NCI-H2107 (cell line): ENCODE results near the gene ABCA13.

Experiments used
- DNase-seq: peaks from one replicate; lab custom pipeline; 2025; lab: John Stamatoyannopoulos, UW

ABCA13 gene

DNA sequence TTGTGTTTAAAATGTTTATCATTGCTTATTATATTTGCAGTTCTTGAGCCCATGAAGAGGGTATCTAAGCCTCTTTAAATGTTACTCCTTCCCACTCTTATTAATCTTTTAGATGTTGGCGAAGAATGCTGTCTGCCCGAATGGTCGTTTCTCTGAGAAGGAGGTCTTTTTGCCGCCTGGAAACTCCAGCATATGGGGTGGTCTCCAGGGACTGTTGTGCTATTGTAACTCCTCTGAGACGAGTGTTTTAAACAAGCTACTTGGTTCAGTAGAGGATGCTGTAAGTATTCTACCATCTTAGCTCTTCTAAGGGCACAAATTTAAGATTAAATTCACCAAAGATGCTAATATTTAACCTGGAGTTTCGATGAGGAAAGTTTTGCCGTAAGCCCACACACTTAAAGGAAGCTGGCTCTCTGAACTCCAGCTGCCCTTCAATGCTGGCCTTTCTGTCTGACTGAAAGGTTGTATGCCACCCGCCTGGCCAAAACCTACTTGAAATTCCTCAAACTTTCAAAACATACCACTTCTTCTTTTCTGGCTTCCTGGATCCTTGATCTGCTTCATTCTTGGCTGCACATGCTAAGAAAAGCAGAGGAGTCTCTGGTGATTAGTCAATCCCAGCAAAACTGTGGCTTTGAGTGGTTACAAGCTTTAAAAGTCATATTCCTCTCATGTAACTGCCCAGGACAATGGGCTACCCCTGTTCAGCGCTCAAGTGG is 74.7 kb downstream of the ABCA13 start:
- DNase-seq, result no peak

DNA sequence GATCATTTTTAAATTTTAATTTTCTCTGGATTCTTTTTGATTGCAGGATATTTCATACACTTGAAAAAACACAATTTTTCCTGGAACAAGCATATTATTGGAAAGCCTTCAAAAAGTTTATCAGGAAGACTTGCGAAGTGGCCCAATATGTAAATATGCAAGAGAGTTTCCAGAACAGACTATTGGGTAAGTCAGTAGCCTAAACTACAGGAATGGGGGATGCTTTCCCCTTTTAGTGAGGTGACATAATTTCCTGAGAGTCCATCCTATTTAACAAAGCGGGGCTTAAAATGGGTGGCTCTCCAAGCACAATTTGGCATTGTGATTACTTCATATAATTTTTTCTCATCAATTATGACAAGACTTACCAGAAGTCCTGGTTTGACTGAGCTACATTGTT is 77.9 kb downstream of the ABCA13 start:
- DNase-seq, result no peak

DNA sequence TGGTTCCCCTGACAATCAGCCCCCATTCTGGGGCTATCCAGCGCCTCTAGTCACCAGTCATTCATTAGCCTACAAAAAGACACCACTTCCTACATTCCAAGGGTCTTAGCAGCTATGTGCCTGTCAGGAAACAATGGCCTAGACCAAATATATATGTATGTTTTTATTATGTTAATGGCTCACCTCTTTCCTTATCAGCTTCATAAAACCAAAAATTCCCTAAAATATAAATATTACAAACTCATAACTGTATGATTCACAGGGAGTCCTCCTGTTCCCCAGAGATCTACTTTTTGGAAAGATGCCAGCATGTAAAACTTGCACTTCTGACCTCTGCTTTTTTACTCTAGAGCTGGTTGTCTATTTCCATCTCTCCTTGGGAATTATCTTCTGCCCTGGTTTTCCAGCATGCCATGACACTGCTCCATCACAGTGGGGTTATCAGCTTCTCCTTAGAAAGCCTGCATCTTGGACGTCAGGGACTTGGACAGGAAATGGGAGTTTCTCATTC is 79.2 kb downstream of the ABCA13 start:
- no peak for DNase-seq

DNA sequence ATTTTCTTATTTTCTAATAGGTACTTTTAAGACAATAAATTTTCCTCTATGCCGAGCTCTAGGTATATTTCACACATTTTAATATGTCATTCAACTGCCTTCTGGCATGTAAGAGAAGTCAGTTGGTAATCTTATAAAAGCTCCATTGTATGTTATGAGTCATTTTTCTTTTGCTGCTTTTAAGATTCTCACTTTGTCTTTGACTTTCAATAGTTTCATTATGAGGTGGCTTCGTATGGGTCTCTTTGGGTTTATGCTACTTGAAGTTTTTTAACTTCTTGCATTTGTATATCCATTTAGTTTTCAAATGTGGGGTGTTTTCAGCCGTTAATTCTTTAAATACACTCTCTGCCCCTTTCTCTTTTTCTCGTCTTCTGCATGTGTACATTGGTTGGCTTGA is 80.5 kb downstream of the ABCA13 start:
- no peak for DNase-seq

DNA sequence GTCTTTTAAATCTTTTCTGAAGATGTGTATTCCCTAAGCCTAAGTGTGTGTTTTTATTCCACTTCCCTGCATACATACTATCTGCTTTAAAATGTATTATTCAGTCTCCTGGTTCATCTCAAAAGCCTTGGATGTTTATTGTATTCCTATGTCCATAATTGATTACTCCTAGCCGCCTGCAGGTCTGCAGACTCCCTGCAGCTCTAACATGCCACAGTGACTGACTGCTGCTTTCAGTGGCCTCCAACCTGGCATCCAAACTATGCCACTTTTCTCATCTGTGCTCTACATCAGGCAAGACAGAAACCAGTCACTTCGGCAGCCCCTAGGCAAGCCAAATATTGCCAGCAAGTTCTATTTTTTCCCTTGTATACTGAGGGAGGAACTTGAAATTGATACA is 81.7 kb downstream of the ABCA13 start:
- DNase-seq, result no peak

DNA sequence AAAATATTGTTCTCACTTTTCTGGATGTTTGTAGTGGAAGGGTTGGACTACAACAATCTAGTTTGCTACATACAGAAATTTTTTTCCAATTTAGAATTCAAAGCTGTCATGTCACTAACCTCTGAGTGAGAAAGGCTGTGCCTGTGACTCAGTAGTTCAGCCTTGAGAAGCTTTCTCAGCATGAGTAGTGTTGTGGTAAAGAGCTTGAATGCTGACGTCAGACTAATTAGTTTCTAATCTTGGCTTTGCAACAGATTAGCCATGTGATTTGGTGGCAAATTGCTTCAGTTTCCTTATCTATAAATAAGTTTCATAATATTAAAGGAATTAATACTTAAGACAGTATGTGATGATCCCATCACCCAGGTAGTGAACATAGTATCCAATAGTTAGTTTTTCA is 83.8 kb downstream of the ABCA13 start:
- no peak for DNase-seq

DNA sequence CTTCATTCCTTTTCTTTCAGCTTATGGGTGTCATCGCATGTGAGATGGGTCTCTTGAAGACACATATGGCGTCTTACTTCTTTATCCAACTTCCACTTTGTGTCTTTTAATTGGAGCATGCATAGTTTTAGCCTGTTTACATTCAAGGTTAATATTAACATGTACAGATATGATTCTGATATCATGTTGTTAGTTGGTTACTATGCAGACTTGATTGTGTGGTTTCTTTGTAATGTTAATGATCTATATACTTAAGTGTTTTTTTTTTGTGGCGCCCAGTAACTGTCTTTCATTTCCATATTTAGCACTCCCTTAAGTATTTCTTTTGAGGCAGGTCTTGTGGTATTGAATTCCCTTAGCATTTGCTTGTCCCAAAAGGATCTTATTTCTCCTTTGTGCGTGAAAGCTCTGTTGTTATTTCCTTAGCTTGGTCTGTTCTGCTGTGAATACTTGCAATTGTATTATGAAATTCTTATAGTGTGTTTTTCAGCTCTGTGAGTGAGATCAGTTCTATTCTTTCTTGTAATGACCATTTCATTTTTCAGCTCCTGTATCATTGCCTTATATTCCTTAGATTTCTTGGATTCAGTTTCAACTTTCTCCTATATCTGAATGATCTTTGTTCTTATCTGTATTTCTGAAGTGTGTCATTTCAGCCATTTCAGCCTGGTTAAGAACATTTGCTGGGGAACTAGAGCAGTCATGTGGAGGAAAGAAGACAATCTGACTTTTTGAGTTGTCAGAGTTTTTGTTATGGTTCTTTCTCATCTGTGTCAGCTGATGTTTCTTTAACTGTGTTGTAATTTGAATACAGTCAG is 88.4 kb downstream of the ABCA13 start:
- no peak for DNase-seq

DNA sequence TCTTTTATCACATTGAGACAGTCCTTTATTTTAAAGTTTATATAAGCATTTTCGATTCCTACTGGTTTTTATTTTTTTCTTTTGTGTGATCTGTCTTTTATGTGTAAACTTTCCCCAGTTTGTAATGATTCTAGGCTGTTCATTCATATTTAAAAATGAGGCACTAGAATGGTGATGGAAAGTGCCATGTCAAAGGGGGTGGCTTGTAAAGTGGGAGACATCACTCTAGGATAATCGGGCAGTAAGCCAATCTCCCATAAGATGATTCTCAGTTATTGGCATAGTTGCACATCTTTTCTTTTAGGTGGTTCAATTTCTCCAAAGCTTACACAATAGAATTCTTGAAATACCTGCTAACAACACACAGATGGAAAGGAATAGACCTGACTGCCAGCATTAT is 90.4 kb downstream of the ABCA13 start:
- DNase-seq, result no peak

DNA sequence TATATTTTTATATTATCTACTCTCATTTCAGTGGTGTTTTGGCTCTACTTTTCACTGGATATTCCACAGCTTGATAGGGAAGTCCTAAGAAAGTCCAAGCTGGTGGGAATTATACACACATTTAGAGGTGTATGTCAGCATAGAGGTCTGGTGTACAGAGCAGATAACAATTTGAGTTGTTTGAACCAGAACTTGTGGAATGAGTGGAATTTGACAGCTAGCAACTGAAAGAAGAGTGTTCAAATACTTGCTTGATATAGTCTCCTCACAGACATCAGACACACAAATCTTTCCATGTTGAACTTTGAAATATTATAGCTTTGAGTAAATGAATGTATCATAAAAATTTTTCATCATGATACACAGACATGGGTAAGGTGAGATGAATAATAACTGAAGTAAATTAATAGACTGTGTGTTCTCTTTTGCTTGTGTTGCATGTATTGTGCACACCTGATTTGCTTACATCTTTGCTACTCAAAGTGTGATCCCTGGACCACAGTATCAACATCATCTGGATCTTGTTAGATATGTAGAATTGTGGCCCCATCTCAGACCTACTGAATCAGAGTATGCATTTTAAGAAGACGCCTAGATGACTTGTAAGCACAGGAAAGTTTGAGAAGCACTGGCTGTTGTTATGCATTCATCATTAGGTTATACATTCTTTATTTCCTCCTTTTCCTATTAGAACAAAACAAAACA is 91.5 kb downstream of the ABCA13 start:
- DNase-seq, result no peak

DNA sequence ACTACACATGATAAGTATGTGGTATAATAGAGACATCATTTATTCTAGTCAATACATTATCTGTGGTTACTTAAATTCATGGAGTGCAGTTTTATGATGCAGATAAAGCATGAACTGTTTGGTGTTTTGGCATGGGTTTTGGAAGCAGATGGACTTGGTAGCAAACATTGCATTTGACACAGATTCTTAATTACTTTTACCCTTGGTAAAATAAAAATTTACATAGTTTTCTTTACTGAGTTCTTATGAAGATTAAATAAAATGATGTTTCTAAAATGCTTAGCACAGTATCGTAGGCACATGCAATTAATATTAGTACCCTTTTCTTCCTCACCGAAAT is 92.0 kb downstream of the ABCA13 start:
- no peak for DNase-seq

DNA sequence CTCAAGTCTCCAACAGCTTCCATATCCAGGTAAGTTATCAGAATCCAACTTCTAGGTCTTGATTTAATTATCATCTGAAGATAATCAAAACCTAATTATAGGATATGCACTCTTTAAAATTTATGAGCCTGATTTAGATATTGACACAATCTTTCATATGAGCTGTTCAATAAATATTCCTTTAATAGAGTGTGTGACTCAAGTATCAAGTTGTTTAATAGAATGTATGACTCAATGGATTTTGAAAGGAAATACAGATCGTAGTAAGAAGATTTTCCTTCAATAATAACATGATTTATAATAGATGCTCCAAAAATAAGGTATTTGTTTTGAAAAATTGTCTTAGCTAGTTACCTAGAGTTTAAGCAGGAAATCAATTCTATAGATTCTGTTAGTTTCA is 97.8 kb downstream of the ABCA13 start:
- no peak for DNase-seq

DNA sequence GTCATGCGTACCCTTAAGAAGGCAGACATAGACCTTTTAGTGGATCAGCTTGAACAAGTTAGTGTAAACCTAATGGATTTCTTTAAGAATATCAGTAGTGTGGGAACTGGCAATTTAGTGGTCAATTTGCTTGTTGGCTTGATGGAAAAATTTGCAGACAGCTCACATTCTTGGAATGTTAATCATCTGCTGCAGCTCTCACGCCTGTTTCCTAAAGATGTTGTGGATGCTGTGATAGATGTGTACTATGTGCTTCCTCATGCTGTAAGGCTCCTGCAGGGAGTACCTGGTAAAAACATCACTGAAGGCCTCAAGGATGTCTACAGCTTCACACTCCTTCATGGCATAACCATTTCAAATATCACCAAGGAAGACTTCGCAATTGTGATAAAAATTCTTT is 103.4 kb downstream of the ABCA13 start:
- no peak for DNase-seq

DNA sequence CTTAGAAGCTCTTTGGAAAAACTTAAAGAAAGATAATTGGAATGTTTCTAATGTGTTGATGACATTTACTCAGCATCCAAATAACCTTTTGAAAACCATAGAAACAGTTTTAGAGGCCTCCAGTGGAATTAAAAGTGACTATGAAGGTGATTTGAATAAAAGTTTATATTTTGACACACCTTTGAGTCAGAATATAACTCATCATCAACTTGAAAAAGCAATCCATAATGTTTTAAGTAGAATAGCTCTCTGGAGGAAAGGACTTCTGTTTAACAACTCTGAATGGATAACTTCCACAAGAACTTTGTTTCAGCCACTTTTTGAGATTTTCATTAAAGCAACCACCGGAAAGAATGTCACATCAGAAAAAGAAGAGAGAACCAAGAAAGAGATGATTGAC is 108.2 kb downstream of the ABCA13 start:
- DNase-seq, result no peak

DNA sequence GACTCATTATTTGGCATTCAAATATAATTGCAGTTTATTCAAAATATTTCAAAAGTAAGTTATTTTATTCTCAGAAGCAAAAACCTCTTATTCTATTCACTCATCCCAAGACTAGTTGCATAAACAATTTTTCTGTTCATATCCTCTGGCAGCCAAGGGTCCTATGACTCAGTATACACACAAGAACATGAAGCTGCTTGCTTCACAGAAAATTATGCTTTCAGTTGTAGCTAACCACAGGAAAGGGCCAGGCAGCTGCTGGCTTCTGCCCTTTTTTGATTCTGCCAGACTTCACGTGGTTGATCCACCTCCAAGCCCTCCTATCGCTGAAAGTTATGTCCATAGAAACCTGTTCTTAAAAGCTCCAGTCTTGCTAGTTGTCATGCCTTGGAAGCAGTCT is 108.8 kb downstream of the ABCA13 start:
- no peak for DNase-seq

DNA sequence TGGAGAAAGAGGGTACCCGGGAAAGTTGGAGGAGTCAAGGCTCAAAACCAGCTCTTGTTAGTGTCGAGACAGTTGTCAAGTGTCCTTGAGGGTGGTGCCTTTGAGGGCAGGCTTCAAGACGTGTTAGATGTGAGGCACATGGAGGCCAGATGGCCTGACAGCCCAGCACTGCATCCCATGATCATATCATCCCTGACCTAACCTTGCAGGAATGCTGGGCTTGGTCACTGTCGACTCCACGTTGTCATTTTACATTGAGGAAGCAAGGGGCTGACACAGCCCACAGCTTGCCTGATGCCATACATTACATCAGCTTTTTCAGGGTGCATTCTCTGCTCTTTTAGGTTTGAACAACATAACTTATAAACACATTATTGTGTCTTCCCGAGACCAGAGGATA is 114.1 kb downstream of the ABCA13 start:
- DNase-seq, result no peak

DNA sequence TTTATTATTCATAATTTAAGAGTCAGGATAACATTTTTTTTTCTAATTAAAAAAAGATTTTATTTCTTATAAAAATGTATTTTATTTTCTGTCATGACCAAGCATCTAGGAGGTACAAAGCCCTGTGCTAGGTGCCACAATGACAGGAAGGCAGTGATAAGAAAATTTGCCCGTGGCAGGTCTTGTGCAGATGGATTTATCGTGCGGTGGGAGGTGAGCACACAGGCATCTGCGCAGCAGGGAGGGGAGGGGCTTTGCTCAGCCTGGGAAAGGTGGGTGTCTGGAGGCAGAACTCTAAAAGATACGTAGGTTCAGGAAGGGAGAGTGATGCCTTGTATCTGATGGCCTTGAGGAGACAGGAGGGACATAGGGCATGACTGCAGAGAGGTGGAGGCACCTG is 115.6 kb downstream of the ABCA13 start:
- no peak for DNase-seq

DNA sequence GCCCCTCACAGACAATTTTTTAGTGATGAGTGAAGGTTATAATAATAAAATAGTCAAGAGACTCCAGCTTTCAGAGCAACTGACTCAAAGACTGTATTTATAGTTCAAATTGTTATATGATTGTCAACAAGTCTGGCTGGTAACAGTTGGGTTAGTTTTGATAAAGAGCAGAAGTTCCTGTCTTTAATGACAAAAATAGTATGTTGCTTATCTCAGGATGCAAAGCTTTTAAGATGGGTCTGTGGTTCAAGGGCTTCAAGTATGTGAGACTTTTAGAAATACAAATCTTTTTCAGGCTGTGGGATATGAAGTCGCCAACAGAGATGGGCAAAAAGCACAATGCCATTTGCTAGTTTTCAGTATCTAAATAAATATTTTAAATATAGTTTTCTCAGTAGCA is 118.4 kb downstream of the ABCA13 start:
- no peak for DNase-seq

DNA sequence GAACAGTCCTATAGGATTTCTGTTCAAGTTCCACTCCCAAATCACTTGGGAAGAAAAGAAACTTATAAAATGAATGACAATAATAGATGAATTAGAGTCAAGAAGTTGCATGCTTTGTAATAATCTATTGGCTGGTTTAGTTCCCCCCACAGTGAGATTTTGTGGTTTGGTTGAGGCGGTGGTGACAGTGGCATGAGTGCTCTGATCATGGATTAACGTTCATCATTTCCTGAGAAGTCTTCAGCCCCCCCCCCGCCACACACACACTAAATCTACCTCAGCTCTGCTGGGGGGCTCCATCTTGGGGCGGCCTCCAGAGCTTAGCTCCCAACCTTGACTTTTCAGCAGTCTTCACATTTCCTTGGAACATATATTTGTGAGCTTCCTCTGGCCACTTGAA is 121.7 kb downstream of the ABCA13 start:
- no peak for DNase-seq

DNA sequence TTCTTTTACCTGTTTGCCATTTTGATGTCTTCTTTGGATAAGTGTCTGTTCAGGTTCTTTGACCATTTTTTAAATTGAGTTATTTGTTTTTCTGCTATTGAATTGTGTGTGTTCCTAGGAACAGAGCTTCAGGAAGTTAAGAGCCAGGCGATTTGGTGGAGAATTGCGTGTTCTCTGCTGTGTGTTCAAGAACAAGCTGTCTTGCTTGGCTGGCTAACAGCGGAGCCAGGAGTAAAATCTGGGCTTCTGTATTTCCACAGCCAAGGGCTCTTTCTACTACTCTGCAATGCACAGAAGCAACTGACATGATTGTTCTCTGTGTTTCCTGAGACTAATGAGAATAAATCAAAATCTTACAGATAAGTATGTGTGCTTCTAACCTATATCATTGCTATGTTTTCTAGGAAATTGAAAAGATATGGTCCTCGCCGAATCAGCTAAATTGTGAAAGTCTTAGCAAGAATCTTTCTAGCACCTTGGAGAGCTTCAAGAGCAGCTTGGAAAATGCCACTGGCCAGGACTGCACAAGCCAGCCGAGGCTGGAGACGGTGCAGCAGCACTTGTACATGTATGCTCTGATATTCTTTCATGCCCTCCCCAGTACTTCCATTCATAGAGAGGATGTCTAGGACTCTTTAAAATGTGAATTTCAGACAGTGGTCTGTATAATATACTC is 124.2 kb downstream of the ABCA13 start:
- no peak for DNase-seq

DNA sequence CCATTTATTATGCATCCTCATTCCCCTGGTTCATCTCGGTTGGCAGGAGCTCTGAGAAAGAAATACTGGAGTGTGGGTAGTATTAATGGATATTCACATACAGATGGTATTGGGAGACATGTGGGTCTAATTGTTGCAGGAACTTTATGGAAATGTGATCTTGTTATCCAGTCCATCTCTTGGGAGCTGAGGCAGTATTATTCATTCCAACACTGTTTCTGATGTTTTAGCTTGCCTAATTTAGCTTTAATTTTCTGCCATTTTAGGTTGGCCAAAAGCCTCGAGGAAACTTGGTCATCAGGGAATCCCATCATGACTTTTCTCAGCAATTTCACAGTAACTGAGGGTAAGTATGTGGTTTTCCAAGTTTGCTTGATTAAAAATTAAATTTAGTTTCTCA is 125.7 kb downstream of the ABCA13 start:
- no peak for DNase-seq

DNA sequence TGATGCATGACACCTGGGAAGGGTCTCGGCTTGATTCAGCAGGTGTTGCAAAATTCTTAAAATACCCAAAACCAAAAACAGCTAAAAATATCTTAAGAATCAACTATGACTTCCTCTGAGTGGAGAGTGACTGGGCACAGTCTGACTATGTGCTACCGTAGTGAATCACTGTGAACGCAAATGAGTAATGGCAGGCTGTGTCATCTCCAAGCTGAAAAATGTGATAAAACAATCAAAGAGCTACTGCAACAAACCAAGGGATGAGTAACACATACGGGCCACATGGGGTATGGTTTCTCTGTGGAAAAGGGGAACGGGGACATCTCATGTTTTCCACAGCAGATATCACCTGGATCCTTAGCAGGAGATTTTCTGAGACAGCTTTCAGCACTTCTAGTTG is 127.5 kb downstream of the ABCA13 start:
- DNase-seq, result no peak

DNA sequence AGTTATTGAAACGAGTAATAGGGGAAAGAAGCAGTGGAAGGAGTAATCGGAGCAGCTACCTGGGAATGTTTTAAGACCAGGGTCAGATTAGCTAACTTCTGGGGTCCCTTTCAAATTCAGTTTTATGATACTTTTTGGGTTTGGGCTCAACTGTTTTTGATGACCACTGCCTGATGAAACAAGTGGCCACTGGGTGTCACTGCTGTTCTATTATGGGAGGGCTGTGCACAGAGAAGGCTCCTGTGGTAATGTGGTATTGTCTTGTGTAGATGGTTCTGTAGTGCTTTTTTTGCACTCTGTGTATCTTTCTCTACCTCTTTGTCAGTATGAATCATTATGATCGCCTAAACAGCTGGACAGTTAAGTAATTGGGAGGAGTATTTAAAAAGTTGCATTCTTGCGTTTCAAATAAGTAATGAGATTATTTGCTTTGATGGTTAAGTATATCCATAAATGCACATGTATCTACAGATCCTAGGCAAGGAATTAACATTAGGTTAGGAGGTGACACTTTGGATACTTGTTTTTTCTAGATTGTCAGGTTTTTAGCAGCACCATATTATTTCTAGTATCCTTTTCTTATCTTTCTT is 128.4 kb downstream of the ABCA13 start:
- DNase-seq, result peak; percentile 1
